GM21723 (cell line): ENCODE results near the gene PUS1.

Experiments used
- ATAC-seq: cut with Tn5 transposase; IDR thresholded peaks from one replicate; pipeline ENCODE4 v1.9.1; 2021; ENCODE audit warnings: mild to moderate bottlenecking, moderate library complexity; ENCODE audit not compliant: unreplicated experiment

PUS1 gene

GRCh38 chr12:131902332-131903241 lies 26.5 kb upstream of the PUS1 start:
- ATAC-seq = no peak

- ATAC-seq = no peak
Observed at GRCh38 chr12:131903270-131904255, 25.5 kb upstream of the PUS1 start.

DNA sequence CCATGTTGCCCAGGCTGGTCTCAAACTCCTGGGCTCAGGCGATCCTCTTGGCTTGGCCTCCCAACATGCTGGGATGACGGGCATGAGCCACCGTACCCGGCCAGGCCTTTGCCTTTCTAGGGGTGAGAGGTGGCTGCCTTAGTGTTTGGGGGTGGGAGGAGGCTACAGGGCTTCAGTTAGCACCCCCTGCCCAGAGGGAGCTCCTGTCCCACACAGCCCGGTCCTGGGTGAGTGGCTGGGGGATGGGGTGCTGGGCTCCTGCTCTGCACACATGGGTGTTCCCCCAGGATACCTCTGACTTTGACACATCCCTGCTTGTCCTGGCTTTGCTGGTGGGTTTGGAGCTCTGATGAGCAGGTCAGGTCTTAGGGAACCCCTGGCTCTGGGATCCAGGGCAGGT lies 24.7 kb upstream of the PUS1 start:
- ATAC-seq = no peak

DNA sequence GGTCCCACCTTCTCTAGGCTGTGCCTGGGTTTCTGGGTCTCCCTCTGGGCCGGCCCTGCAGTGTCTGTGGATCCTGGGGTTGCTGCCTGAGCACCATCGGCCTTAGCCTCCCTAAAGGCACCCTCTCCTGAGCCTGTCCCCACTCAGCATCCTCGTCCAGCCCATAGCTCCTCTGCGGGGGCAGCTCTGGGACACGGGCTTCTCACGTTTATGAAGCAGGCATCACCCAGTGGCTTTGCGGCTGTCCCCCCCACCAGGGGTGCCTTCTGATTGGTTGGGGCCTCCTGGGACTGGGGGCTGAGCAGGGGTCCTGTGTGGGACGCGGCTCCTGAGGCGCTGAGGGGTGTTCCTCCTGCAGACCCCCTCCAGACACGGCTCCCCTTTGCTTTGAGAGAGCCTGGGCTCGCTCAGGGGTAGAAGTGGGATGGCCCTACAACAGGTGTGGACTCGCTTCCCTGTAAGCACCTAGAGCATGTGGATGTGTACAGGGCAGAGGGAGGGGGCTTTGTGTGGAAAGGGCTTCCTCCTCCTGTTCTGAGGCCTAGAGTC lies 23.9 kb upstream of the PUS1 start:
- ATAC-seq = no peak

- no peak for ATAC-seq
Observed at GRCh38 chr12:131905630-131906091, 23.4 kb upstream of the PUS1 start.

- no peak for ATAC-seq
Observed at GRCh38 chr12:131907379-131908091, 21.5 kb upstream of the PUS1 start.

GRCh38 chr12:131908092-131909080 lies 20.7 kb upstream of the PUS1 start:
- ATAC-seq = no peak

GRCh38 chr12:131909081-131909751 lies 19.9 kb upstream of the PUS1 start:
- ATAC-seq = no peak

- ATAC-seq = no peak
Observed at GRCh38 chr12:131909752-131910219, 19.3 kb upstream of the PUS1 start.

DNA sequence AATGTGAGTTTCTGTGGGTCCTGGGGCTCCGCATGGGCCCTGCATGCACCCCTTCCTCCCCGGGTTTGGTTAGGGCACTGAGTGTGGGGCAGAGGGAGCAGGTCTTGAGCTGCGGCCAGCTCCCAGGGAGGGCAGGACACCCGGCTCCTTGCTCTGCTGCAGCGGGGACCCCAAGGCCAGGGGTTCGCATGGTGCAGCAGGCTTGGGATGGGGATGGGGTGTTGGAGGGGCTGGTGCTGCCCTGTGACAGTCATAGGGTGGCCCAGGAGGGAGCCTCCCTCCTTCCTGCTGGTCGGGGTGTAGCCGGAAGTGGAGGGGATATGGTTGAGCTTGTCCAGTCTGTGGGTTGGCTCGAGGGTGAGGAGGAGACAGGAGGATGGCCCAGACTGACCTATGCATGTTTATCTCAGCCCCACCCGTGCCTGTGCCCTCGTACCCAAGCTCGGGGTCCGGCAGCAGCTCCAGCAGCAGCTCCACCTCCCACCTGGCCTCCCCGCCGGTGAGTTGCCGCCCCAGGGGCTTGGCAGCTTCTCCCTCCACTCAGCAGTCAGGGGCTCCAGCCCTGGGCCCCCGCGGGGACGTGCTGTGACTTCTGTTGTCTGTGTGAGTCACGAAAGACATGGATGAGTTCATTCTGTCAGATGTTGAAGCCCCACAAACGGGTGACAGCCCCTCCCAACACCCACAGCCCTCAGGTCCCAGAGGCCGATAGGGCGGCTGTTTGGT lies 18.6 kb upstream of the PUS1 start:
- ATAC-seq = no peak

- ATAC-seq = no peak
Observed at GRCh38 chr12:131911028-131911650, 17.9 kb upstream of the PUS1 start.

DNA sequence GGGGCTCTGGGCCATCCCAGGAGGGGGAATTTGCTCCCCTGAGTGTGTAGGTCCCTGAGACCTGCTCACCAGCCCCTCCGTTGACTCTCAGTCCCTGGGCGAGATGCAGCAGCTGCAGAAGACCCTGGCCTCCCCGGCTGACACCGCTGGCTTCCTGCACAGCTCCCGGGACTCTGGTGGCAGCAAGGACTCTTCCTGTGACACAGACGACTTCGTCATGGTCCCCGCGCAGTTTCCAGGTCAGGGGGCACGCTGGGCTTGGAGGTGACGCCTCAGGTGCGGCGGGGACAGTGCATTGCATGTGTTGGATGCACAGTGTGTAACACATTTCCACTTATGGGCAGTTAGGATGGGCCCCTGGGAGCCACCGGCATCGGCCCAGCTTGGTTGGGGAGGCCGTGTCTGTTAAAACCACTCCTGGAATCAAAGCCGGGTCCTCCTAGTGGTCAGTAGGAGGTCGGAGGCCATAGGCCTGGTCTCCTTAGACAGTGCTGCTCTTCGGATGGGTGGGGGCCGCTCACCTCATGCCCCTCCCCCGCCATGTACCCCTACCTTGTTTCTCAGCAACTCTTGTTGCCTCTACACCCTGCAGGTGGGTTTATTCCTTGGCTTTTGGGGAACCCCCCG lies 17.1 kb upstream of the PUS1 start:
- no peak for ATAC-seq

DNA sequence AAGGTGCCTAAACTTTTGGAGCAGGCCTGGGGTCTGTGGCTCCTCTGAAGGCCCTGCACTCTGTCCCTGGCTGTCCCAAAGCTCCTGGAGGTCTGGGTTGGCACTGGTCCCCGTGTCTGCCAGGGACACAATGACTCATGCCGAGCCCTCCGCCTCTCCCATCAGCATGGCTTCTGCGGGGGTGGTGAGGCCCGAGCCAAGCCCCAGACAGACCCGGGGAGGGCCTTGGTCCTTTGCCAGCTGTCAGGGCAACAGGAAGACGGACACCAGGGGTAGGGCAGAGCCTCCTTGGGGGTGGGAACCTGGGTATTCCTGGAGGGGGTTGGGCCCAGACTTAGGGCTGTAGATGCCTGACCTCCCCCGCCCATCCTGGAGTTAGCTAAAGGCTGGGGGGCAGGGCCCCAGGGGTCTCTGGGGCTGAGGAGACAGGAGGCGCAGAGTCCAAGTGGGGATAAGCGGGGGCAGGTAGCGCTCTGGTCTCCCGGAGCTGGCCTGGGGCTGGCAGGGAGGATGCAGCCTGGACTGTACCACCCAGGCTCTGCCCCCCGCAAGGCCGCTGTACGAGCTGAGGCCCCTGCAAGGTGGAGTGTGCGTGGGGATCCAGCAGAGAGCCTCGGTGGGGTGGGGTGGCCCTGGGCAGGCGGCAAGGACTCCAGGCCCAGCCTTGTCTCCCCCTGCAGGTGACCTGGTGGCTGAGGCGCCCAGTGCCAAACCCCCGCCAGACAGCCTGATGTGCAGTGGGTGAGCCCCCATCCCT lies 16.4 kb upstream of the PUS1 start:
- ATAC-seq = no peak

DNA sequence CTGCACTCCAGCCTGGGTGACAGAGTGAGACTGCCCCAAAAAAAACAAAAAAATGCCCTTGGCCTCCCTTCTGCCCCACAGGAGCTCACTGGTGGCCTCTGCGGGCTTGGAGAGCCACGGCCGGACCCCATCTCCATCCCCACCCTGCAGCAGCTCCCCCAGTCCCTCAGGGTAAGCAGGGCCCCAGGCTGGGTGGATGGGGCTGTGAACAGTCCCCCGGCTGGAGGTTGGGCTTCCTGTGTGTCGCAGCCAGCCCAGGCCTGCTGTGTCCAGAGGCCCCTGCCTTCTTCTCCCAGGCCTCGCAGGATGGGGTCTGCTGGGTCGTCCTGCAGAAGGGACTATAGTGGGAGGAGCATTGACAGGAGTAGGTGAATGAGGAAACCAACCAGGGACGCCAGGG lies 15.4 kb upstream of the PUS1 start:
- ATAC-seq = no peak

DNA sequence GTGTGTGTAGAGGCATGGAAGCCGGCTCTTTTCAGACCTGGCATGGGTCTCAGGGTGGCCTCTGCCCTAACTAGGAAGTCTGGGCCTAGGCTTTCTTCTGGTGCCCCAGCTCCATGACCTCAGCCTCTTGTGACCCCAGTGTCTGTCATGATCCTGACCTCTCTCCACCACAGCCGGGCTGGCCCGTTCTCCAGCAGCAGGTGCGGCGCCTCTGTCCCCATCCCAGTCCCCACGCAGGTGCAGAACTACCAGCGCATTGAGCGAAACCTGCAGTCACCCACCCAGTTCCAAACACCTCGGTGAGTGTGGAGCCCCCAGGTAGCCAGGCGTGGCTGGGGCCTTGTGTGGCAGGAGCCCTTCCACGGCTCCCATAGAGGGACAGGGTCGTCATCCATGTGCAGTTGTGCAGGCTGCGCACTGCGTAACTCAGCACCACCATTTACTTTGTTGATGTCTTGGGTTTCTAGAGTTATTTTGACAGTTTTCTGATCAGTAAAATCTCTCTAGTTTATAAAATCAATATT lies 14.8 kb upstream of the PUS1 start:
- ATAC-seq = no peak

GRCh38 chr12:131915000-131915689 lies 13.9 kb upstream of the PUS1 start:
- ATAC-seq = no peak
